Measurements from ENCODE around the gene NUP210. TPM values are rescaled to one million over a fixed set of nuclear protein-coding genes. Genes with fewer than 3 reads are reported as not detected.
A peak's percentile ranks its signal among the peaks of the same experiment; 100 is the strongest.

The NUP210 gene
- total RNA-seq, 1 experiment from 2014 or later = 0.32 TPM

DNA sequence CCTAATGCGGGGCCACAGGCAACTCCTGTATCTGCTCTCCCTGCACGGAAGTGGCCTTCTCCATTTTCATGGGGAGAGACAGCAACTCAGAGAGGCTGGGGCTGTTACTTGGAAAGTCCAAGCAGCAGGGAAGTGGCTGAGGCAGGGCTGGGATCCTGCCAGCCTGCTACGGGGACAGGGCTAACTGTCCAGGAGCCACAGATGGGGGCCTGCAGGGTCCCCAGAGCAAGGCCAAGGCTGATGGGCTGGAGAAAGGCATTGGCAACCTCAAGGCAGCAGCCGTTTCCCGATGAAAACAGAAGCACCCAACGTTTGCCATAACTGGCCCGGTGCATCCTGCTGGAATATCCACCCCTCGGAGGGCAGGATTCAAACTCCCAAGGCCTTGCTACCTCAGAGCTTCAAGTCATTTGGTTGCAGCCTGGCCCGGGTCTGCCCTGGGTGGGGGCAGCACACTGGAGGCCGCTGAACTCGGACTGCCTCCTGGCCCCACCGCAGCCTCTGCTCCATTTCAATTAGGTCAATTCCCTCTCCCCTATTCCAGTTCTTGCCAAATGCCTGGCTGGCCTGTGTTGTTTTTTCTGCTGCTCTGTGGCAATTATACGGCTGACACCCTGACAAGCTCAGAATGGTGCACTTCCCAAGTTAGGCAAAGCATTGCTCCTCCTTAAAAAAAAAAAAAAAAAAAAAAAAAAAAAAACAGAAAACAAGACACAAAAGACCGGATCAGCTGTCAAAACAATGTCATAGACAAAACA is 143.5 kb downstream of the NUP210 start:
- H3K27ac ChIP-seq = no peak overlapping the region
- H3K36me3 ChIP-seq = no peaks in the 10 kb centered on the region
- H3K27me3 ChIP-seq = peaks cover 19% of the 10 kb centered on the region; the same call in 1 of the 2 replicates
- peak; percentile 40 to 65 for DNase-seq
- no peak overlapping the region for H3K4me3 ChIP-seq
- H3K9me3 ChIP-seq (replicated peaks) = no peaks in the 10 kb centered on the region
- peaks cover 15% of the 10 kb centered on the region for H3K4me1 ChIP-seq

DNA sequence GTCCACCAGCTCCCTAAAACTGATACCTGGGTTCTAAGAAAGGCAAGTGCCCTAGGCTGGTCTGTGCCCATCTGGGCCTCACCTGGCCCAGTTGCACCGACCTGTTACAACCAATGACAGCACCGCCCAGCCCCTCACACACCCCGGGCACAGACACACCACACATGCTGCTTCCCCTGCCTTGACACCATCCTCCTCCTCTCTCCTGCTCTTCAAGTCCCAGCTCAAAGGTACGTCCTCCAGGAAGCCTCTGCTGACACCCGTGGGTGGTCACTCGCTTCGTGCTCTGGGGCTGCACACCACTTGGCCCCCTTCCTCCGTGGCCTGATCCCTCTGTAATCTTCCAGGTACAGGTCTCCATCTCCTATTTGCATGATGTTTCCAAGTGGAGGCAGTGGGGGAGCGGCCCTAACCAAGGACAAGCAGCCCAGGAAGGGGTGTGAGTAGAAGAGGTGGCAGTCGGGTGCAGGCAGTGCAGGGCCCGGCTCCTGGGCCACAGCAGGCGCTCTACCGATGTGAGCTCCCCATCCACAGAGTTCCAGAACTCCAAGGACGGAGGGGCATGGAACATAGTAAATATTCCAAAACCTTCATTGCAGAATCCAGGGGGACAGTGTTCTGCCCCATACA is 144.6 kb downstream of the NUP210 start:
- peaks cover 19% of the 10 kb centered on the region; the same call in 1 of the 2 replicates for H3K27me3 ChIP-seq

DNA sequence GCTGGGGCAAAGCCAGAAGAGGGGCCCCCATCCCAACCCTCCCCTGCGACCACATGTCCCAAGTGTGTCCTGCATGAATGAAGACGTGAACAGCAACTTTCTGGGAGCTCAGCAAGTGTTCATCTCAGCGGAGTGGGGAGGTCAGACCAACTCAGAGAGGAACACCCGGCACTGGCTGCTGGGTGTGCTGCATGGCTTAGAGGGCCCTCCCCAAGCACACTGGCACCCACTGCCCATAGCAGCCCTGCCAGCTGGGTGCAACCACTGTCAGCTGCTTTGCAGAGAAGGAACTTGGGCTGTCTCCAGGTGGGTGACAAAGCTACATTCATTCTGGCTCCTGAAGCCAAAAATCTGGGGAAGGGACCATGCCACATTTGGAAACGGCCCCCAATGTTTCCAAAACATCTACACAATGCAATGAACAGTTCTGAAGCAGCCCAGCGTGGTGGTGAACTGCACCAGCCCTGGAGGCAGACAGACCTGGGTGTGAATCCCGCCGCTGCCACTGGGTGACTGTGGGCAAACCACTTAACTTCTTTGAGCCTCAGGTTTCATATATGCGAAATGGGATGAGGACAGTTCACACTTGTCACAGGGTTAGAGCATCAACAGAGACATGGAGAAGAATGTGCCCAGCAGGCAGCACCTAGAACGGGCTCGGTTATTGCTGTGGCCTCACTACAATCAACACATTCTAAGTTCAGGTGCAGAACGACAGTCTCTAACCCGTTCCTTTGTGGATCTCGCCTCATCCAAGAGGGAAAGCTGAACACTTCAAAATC is 145.4 kb downstream of the NUP210 start:
- Histone ChIP-seq H3K27me3 (peaks cover 19% of the 10 kb centered on the region; the same call in 1 of the 2 replicates), H3K36me3 (no peaks in the 10 kb centered on the region), H3K27ac (no peak overlapping the region), H3K9me3 (replicated peaks) (no peaks in the 10 kb centered on the region), H3K4me3 (no peak overlapping the region), H3K4me1 (peaks cover 15% of the 10 kb centered on the region)
- DNase-seq = no peak

More for the DNA sequence above, 144.6 kb downstream of the NUP210 start:
- no peaks in the 10 kb centered on the region for H3K36me3 ChIP-seq
- no peak overlapping the region for H3K4me3 ChIP-seq
- no peaks in the 10 kb centered on the region for H3K9me3 ChIP-seq (replicated peaks)
- no peak for DNase-seq
- no peak overlapping the region for H3K27ac ChIP-seq
- H3K4me1 ChIP-seq = peaks cover 15% of the 10 kb centered on the region

- Histone ChIP-seq H3K36me3 (no peaks in the 10 kb centered on the region), H3K27me3 (peaks cover 19% of the 10 kb centered on the region; the same call in 1 of the 2 replicates), H3K4me3 (no peak overlapping the region), H3K9me3 (replicated peaks) (no peaks in the 10 kb centered on the region), H3K27ac (no peak overlapping the region), H3K4me1 (peaks cover 15% of the 10 kb centered on the region)
- no peak for DNase-seq
Measured at GRCh38 chr3:13274125-13274524, 146.0 kb downstream of the NUP210 start.

DNA sequence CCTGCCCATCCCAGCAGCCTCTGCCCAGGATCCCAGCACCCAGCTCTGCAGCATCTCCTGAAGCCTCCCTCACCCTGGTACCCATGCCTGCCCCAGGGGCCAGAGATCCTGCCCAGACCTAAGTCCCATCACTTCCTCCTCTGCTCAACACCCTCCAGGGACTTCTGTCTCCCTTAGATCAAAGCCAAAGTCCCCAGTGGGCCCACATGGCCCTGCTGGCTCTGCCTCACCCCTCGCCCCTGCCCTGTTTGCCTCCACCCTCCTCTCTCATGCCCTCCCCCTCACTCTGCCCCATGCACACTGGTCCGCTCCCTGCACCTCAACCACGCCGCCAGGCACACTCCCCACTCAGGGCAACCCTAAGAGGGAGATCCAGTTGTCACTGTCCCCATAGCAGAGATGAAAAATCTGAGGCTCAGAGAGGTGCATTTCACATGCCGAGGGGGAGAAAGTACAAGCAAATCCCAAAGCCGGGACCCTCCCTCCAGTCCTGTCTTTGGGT is 146.5 kb downstream of the NUP210 start:
- H3K4me1 ChIP-seq = peaks cover 15% of the 10 kb centered on the region
- no peak overlapping the region for H3K27ac ChIP-seq
- no peak for DNase-seq
- H3K4me3 ChIP-seq = no peak overlapping the region
- H3K36me3 ChIP-seq = no peaks in the 10 kb centered on the region
- no peaks in the 10 kb centered on the region for H3K9me3 ChIP-seq (replicated peaks)
- H3K27me3 ChIP-seq = peaks cover 19% of the 10 kb centered on the region; the same call in 1 of the 2 replicates

- no peak for DNase-seq
- H3K9me3 ChIP-seq (replicated peaks) = no peaks in the 10 kb centered on the region
- peaks cover 19% of the 10 kb centered on the region; the same call in 1 of the 2 replicates for H3K27me3 ChIP-seq
- H3K4me3 ChIP-seq = no peak overlapping the region
- H3K27ac ChIP-seq = no peak overlapping the region
- H3K4me1 ChIP-seq = peaks cover 15% of the 10 kb centered on the region
- H3K36me3 ChIP-seq = no peaks in the 10 kb centered on the region
Measured at GRCh38 chr3:13272831-13273603, 147.1 kb downstream of the NUP210 start.

- H3K27me3 ChIP-seq = peaks cover 6% of the 10 kb centered on the region; the same call in 1 of the 2 replicates
- H3K27ac ChIP-seq = no peak overlapping the region
- DNase-seq = no peak
- H3K36me3 ChIP-seq = no peaks in the 10 kb centered on the region
- H3K4me3 ChIP-seq = no peak overlapping the region
- H3K4me1 ChIP-seq = no peaks in the 10 kb centered on the region
- H3K9me3 ChIP-seq (replicated peaks) = no peaks in the 10 kb centered on the region
Measured at GRCh38 chr3:13269711-13270378, 150.3 kb downstream of the NUP210 start.

DNA sequence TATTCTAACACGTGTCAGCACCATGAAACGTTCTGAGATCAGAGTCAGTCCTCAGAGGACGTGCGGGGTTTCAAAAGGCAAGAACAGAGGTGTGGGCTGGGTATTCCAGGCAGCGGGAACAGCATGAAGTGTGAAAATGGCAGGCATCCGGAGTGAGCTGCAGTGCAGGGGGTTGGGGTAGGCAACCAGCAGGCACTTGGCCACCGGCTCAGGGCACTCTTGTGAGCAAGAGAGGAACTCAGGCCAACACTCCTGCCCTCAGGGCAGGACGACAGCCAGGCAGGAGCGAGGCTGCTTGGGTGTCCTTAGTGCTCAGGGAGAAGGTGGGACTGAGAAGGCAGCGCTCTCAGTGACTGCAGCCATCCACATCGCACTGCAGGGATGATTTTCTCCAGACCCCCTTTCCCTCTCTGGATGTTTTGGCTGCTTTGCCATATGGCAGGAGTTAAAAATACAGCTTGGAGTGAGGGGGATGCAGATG is 151.1 kb downstream of the NUP210 start:
- Histone ChIP-seq H3K4me1 (no peaks in the 10 kb centered on the region), H3K36me3 (no peaks in the 10 kb centered on the region), H3K27me3 (peaks cover 6% of the 10 kb centered on the region; the same call in 1 of the 2 replicates), H3K4me3 (no peak overlapping the region), H3K27ac (no peak overlapping the region), H3K9me3 (replicated peaks) (no peaks in the 10 kb centered on the region)
- DNase-seq = no peak

GRCh38 chr3:13268120-13268519 is 152.0 kb downstream of the NUP210 start:
- Histone ChIP-seq H3K27ac (no peak overlapping the region), H3K36me3 (no peaks in the 10 kb centered on the region), H3K9me3 (replicated peaks) (no peaks in the 10 kb centered on the region), H3K27me3 (peaks cover 5% of the 10 kb centered on the region; the same call in 1 of the 2 replicates), H3K4me1 (no peaks in the 10 kb centered on the region), H3K4me3 (no peak overlapping the region)
- no peak for DNase-seq

DNA sequence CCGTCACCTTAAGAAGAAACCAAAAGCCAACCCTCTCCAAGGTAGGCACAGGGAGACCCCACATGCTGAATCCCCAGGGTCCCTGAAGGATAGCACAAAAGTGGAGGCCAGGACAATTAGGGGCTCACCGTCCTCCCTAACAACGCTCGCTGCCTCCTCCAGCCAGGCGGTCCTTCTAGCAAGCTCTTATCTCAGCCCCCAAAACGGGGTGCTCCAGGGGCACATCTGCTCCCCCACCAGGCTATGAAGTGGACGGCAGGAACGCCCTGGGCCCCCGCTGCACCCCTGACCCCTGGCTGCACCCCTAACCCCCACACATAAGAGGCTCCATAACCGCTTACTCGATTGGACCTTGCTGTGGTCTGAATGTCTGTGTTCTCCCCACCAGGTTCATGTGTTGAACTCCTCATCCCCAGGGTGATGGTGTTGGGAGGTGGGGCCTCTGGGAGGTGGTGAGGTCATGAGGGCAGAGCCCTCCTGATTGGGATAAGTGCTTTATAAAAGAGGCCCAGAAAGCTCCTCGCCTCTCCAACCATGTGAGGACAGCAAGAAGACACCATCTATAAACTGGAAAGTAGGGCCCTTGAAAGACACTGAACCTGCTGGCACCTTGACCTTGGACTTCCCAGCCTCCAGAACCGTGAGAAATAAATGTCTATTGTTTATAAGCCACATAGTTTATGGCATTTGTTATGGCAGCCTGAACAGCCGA is 153.3 kb downstream of the NUP210 start:
- H3K4me1 ChIP-seq = no peaks in the 10 kb centered on the region
- no peaks in the 10 kb centered on the region for H3K9me3 ChIP-seq (replicated peaks)
- H3K27me3 ChIP-seq = no peaks in the 10 kb centered on the region
- no peak overlapping the region for H3K27ac ChIP-seq
- no peak overlapping the region for H3K4me3 ChIP-seq
- no peak for DNase-seq
- no peaks in the 10 kb centered on the region for H3K36me3 ChIP-seq
